ENCODE results near the gene PRPH2.
"Not testable (repeated sequence)": the region's sequence is repeated elsewhere in the genome, so short reads cannot be mapped to it uniquely, and the experiment has no call there.

PRPH2 gene

DNA sequence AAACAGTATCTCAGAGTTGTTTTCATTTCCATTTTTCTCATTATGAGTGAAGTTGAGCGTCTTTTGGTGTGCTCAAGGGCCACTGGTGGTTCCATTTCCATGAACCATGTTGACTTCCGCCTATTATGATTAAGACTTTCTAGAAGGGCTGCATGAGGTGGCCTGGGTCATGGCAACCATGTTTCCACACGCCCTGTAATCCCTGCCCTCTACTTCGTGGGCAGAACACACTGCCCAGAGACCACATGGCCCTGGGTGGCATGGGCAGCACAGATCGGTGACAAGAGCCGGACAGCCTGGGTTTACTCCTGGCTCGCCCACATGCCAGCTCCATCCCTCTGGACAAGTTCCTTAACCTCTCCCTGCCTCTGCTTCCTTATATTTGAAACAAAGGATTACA, 14.8 kb downstream of the PRPH2 start:
- H3K4me3 ChIP-seq, result no peak overlapping the region
- no peak overlapping the region for H3K27ac ChIP-seq

DNA sequence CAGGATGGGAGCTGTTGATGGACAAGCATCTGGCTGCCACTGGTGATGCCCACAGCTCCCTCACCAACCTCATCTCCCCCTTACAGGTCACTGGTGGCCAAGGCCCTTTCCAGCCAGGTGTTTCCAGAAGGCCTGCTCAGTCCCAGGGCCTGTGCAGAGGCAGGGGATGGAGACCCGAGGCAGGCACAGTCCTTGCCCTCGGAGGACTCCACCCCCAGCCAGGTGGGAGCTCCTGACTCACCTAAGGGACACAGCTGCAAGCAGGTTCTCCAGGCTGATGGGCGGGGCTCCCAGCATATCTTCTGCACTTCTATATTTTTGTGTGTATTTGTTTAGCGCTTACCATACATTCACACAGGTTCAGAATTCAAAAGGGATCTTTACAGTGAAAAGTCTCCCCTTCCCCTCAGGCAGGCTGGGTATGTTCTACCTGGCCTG, 17.4 kb downstream of the PRPH2 start:
- Histone ChIP-seq H3K4me3 (no peak overlapping the region), H3K27ac (no peak overlapping the region)

- H3K4me3 ChIP-seq, result peak overlapping the region in 1 of 7 experiments; percentile 22
- no peak overlapping the region for H3K27ac ChIP-seq
Observed at GRCh38 chr6:42704251-42704936, 18.0 kb downstream of the PRPH2 start.

DNA sequence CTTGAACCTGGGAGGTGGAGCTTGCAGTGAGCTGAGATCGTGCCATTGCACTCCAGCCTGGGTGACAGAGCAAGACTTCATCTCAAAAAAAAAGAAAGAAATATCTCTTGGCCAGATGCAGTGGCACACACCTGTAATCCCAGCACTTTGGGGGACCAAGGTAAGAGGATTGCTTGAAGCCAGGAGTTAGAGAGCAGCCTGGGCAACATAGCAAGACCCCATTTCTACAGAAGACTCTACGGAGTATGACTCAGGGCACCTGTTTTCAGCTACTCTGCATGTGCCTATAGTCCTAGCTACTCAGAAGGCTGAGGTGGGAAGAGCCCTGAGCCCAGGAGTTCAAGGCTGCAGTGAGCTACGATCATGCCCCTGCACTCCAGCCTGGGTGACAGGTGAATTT, 19.6 kb downstream of the PRPH2 start:
- not testable (repeated sequence) for H3K4me3 ChIP-seq, H3K27ac ChIP-seq

DNA sequence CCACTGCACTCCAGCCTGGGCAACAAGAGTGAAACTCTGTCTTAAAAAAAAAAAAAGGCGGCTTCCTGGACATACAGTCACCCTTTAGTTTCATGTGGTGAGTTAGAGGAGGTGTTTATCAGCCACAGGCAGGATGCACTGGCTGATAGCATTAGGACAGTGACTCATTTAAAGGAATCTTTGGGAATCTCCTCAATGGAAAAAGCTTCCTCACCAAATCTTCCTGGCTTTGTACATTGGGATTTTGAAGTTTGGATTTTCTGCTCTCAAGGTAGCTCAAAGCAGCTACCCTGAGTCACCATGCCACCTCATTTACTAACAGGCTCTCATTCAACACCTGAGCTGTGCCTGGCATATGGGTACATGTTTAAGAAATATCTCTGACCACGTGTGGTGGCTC, 20.2 kb downstream of the PRPH2 start:
- H3K4me3 ChIP-seq, result no peak overlapping the region
- H3K27ac ChIP-seq, result no peak overlapping the region

DNA sequence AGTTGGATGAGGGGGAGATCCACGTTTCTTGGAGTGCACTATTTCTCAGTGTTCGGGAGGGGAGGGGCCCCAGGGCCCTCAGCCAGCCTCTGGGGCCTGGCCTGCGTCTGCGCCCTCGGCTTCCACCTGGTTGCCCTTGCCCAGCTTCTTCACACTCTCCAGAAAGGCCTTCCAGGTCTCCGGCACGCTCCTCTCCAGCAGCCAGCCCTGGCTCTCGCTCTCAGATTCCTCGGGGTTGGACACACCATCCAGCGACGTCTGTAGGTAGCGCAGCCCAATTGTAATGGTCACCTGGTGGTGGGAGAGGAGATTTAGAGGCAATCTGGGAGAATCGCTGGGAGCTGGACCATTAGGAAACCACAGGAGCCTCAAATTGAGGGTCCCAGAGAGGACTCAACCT, 24.2 kb downstream of the PRPH2 start:
- Histone ChIP-seq H3K27ac (no peak overlapping the region), H3K4me3 (no peak overlapping the region)

DNA sequence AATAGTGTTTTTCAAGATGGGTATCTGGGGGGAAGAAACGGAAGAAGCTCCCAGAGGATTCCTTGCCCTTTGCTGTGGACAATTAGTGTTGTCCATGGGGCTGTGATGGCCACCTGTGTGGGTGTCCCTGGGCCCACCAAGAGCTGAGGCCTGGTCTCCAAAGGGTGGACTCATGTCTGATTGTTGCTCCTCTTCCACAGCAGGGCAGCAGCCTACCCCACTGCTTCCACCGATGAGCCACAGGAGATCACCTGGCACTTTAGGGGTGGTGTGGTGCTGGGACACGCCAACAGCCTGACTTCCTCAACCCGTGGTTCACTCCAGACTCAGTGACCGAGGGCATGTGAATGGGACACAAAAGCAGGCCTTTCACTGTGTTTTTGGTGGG, 25.1 kb downstream of the PRPH2 start:
- Histone ChIP-seq H3K4me3 (no peak overlapping the region), H3K27ac (peak overlapping the region in 4 of 21 experiments; percentile 4 to 47 (median 24))

DNA sequence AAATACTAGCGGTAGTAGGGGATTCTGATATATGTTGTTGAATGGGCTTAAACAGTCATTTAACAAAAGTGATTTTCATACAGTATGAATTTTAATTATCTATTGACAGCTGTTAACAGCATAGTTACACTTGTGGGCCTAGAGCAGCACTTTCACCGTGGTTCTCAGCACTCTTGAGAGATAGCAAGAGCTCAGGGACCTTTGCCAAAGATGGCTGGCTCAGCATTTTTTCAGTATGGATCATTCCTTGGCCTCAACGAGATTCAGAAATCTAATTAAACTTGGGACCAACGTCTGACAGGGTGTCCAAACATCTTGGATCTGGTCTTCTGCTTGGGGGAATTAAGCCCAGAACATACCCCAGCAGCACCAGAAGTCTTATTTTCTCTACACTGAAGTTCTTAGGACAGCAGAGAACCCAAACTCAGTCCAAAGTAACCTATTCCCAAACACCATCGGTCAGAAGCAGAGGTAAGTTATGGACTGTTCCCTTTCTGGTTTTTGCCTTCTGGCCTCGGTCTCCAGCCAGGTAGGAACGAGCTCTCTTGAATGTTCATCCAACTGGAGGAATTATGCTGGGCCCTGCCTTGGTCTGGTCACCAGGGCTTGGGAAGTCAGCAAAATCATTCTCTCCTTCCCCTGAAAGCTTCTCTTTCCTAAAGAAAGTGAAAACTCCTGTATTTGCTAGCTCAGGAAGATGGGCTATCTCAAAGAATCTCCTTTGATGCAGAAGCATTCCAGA, 25.7 kb downstream of the PRPH2 start:
- H3K4me3 ChIP-seq, result no peak overlapping the region
- H3K27ac ChIP-seq, result peak overlapping the region in 4 of 21 experiments; percentile 4 to 47 (median 24)

DNA sequence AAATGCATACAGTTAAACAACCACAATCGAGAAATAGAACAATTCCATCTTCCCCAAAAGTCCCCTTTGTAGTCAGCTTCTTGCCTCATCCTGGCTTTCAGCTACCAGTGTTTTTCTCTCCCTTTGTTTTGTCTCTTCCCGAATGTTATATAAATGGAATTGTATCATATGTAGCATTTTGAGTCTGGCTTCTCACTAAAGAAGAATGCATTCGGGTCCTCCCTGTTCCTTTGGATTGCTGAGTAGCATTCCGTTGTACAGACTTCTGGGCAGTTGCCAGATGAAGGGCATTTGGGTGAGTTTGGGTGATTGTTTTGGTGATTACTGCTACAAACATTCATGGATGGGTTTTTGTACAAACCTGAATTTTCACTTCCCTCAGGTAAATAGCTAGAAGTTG, 27.8 kb downstream of the PRPH2 start:
- H3K27ac ChIP-seq, result peak overlapping the region in 6 of 21 experiments; percentile 8 to 58 (median 38)
- no peak overlapping the region for H3K4me3 ChIP-seq

GRCh38 chr6:42693725-42694323, 28.6 kb downstream of the PRPH2 start:
- H3K27ac ChIP-seq, result peak overlapping the region in 13 of 21 experiments; percentile 3 to 58 (median 47)
- H3K4me3 ChIP-seq, result no peak overlapping the region

- H3K27ac ChIP-seq, result peak overlapping the region in 10 of 21 experiments; percentile 13 to 64 (median 45)
- no peak overlapping the region for H3K4me3 ChIP-seq
Observed at GRCh38 chr6:42692137-42692911, 30.1 kb downstream of the PRPH2 start.

DNA sequence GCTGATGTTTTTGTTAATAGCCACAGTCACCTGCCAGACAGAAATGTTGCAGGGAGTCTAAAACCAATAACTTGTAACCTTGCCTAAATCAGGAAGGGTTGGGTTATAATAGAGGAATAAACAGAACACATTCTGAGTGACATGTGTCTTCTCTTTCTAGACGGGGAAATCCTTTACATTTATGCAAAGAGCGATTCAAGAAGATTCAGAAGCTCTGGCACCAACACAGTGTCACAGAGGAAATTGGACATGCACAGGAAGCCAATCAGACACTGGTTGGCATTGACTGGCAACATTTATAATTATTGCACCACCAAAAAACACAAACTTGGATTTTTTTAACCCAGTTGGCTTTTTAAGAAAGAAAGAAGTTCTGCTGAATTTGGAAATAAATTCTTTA, 31.5 kb downstream of the PRPH2 start:
- peak overlapping the region in 3 of 21 experiments; percentile 26 to 56 (median 42) for H3K27ac ChIP-seq

GRCh38 chr6:42690151-42690702, 32.2 kb downstream of the PRPH2 start:
- Histone ChIP-seq H3K27ac (peak overlapping the region in 2 of 21 experiments; percentile 3 to 11), H3K4me3 (no peak overlapping the region)

More for the DNA sequence above, 31.5 kb downstream of the PRPH2 start:
- H3K4me3 ChIP-seq, result no peak overlapping the region

DNA sequence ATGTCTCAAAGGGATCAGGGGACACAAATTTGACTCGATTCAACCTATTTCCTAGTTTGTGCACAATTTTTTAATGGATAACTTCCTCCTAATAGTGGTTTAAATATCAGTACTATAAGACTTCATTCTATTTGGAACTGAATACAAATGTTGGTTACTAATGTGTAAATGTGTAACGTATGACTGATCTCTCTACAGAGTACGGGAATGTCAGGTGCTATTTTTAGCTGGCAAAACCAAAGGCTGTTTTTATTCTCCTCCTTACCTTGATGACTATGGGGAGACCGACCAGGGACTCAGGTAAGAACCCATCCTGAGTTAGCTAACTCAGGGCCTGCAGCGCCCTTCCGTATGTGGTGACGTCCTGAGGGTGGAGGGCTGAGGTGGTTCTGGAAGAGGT, 33.0 kb downstream of the PRPH2 start:
- Histone ChIP-seq H3K4me3 (no peak overlapping the region), H3K27ac (no peak overlapping the region)

DNA sequence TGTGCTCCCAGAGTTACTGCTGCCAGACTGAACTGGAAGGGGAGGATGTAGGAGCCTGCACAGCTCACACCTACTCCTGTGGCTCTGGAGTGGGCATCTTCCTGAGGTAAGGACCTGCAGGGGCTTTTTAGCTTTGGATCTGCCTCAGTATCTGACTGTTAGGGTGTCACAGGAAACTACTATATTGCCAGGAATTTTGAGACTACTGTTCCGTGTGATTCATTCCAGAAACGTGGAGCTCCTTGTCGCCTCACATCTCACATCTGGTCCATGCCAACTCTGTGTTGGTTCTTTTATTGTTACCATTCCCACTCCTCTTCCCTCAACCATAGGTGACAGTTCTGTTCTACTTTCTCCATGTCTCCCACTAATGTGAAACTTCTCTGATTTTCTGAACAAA, 34.1 kb downstream of the PRPH2 start:
- no peak overlapping the region for H3K4me3 ChIP-seq
- no peak overlapping the region for H3K27ac ChIP-seq

- Histone ChIP-seq H3K27ac (no peak overlapping the region), H3K4me3 (no peak overlapping the region)
Observed at GRCh38 chr6:42679358-42679757, 43.0 kb downstream of the PRPH2 start.

DNA sequence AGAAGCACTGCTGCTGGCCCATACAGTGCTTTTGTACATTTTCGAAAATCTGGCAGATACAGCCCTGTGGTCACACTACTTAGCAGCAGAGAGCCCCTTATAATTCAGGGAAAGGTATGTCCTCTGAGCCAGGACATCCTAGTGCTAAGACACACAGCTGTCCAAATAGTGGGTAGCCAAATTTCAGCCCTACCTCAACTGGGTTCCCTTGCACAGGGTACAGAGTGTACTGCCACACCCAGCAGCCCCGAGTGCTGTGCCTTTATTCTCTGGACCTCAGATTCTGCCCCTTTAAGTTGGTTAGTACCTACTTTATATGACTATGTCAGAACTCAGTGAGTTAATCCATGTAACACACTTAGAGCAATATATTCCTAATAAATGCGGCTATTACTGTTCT, 47.6 kb downstream of the PRPH2 start:
- Histone ChIP-seq H3K4me3 (no peak overlapping the region), H3K27ac (peak overlapping the region in 1 of 21 experiments; percentile 7)

DNA sequence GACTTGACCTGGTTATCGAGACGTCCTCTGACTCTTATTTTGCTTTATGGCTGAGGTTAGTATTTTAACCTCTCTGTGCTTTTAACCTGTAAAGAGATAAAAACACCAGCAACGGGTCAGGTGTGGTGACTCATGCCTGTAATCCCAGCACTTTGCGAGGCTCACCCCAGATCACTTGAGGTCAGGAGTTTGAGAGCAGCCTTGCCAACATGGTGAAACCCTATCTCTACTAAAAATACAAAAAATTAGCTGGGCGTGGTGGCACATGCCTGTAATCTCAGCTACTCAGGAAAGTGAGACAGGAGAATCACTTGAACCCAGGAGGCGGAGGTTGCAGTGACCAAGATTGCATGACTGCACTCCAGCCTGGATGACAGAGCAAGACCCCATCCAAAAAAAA, 48.0 kb downstream of the PRPH2 start:
- H3K27ac ChIP-seq, H3K4me3 ChIP-seq: not testable (repeated sequence)

GRCh38 chr6:42664718-42665117, 57.7 kb downstream of the PRPH2 start:
- no peak overlapping the region for H3K4me3 ChIP-seq
- no peak overlapping the region for H3K27ac ChIP-seq

All from skin epidermis (tissue), 12 donors.